Measurements from ENCODE around the gene LSG1.
"Not testable (repeated sequence)": the region's sequence is repeated elsewhere in the genome, so short reads cannot be mapped to it uniquely, and the experiment has no call there.

The LSG1 gene

DNA sequence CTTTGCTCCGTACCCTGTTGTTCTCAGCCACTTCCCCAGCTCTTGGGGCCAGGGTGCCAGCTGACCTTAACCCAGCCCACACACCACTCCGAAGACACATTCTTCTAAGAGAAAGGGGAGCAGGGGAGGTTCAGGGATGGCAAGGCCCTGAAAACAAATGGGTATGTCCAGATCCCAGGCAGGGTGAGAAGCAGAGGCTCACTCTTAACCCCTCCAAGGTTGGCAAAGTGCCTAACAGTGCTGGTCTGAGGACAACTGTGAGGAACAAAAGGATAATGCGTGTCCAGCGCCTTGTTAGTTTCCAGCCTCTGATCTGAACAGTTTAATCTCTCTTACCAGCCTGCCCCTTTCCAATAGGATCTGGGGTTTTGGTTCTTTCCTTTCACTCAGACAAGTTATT is 40.3 kb downstream of the LSG1 start:
- no peaks in the 10 kb centered on the region for H3K4me1 ChIP-seq (ENCODE audit: control insufficient read depth, insufficient read depth, low read length, poor library complexity, severe bottlenecking)
- H3K9me3 ChIP-seq (ENCODE audit: control insufficient read depth, low read length): peaks cover 22% of the 10 kb centered on the region
- 85 to 100% methylated on average over 2 of the region's 4 CpGs for WGBS, 2 experiments (ENCODE audit: insufficient coverage in 2 of 2)
- no peak overlapping the region for H3K27ac ChIP-seq (ENCODE audit: low read depth, low read length, severe bottlenecking)
- H3K36me3 ChIP-seq (ENCODE audit: control insufficient read depth, insufficient read depth, low read length): peaks cover 39% of the 10 kb centered on the region
- H3K4me3 ChIP-seq (ENCODE audit: extremely low read depth, insufficient read depth, low read length, poor library complexity, severe bottlenecking): no peak overlapping the region

DNA sequence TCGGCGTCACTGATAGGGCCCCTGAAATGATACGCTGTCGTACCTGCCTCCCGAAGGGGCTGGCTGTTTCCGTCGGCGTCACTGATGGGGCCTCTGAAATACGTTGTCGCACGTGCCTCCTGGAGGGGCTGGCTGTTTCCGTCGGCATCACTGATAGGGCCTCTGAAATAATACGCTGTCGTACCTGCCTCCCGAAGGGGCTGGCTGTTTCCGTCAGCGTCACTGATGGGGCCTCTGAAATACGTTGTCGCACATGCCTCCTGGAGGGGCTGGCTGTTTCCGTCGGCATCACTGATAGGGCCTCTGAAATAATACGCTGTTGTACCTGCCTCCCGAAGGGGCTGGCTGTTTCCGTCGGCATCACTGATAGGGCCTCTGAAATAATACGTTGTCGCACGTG is 41.3 kb downstream of the LSG1 start:
- H3K27ac ChIP-seq (ENCODE audit: low read depth, low read length, severe bottlenecking); H3K4me3 ChIP-seq (ENCODE audit: extremely low read depth, insufficient read depth, low read length, poor library complexity, severe bottlenecking); H3K4me1 ChIP-seq (ENCODE audit: control insufficient read depth, insufficient read depth, low read length, poor library complexity, severe bottlenecking): not testable (repeated sequence)
- 92 to 94% methylated on average over 24 to 26 of the region's 29 CpGs for WGBS, 2 experiments (ENCODE audit: insufficient coverage in 2 of 2)
- Histone ChIP-seq H3K9me3 (ENCODE audit: control insufficient read depth, low read length) (peaks cover 22% of the 10 kb centered on the region), H3K36me3 (ENCODE audit: control insufficient read depth, insufficient read depth, low read length) (peaks cover 46% of the 10 kb centered on the region)

GRCh38 chr3:194624956-194625355 is 47.0 kb downstream of the LSG1 start:
- Histone ChIP-seq H3K4me1 (ENCODE audit: control insufficient read depth, insufficient read depth, low read length, poor library complexity, severe bottlenecking) (peaks cover 4% of the 10 kb centered on the region), H3K27ac (ENCODE audit: low read depth, low read length, severe bottlenecking) (no peak overlapping the region), H3K36me3 (ENCODE audit: control insufficient read depth, insufficient read depth, low read length) (peaks cover 53% of the 10 kb centered on the region), H3K9me3 (ENCODE audit: control insufficient read depth, low read length) (peaks cover 6% of the 10 kb centered on the region), H3K4me3 (ENCODE audit: extremely low read depth, insufficient read depth, low read length, poor library complexity, severe bottlenecking) (no peak overlapping the region)
- 86 to 96% methylated on average over 3 to 6 of the region's 6 CpGs for WGBS, 2 experiments (ENCODE audit: insufficient coverage in 2 of 2)

DNA sequence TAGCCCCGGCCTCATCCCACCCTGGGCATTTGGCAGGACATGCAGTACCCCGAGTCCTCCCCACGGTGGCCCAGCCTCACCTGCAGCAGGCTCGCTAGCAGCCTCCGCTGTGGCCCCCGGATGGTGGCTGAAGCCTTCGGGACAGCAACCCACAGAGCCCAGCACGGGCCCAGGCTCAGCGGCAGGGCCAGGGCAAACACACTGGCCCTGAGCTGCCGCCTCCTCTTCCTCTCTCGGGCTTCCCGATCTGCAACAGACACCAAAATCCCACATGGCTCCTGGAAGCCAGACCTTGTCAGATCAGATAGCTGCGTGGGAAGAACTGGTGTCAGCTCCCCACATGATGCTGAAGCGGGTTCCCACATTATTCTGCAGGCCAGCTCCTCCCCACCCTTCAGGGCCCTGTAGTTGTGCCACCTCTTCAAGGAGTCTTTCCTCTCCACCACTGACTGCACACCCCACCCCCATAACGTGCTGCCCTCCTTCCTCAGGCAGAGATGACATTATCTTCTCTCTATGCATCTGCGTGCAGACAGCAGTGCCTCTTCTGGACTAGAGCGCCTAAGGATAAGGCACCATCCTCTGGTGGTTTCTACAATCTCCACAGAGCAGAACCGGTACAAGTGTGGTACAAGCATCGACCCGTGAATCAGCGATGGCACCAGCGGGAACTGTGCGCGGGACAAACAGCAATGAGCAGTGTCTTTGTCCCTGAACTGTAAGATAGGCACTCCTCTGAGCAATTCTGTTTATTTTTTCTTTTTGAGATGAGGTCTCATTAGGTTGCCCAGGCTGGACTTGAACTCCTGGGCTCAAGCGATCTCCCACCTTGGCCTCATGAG is 48.3 kb downstream of the LSG1 start:
- H3K27ac ChIP-seq (ENCODE audit: low read depth, low read length, severe bottlenecking): no peak overlapping the region
- no peak overlapping the region for H3K4me3 ChIP-seq (ENCODE audit: extremely low read depth, insufficient read depth, low read length, poor library complexity, severe bottlenecking)
- peaks cover 4% of the 10 kb centered on the region for H3K4me1 ChIP-seq (ENCODE audit: control insufficient read depth, insufficient read depth, low read length, poor library complexity, severe bottlenecking)
- H3K36me3 ChIP-seq (ENCODE audit: control insufficient read depth, insufficient read depth, low read length): peaks cover 45% of the 10 kb centered on the region
- WGBS, 2 experiments (ENCODE audit: insufficient coverage in 2 of 2): 91 to 94% methylated on average over 20 to 22 of the region's 25 CpGs
- H3K9me3 ChIP-seq (ENCODE audit: control insufficient read depth, low read length): no peaks in the 10 kb centered on the region

DNA sequence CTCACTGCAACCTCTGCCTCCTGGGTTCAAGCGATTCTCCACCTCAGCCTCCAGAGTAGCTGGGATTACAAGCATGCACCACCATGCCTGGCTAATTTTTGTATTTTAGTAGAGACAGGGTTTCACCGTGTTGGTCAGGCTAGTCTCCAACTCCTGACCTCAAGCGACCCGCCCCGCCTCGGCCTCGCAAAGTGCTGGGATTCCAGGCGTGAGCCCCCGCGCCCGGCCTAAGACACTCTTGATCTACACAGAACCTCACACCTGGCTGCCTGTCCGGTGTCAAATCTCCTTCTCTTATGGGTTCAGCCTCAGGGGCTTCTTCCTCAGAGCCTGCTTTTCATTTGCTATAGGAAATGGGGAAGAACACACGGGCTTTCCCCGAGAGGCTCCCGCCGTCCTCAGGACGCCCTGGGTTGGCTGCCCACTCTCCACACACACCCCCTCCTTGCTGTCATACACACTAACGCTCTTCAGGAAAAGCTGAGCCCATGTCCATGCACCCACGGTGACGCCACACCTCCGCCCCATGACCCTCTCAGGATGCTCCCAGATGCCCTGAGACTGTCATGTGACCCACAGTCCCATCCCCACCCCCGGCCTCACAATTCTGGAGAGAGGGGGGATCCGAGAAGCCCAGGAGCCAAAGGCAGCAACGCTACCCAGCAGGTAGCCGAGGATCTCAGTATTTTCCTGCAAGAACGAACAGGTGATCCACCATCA is 49.2 kb downstream of the LSG1 start:
- Histone ChIP-seq H3K36me3 (ENCODE audit: control insufficient read depth, insufficient read depth, low read length) (peaks cover 40% of the 10 kb centered on the region), H3K4me3 (ENCODE audit: extremely low read depth, insufficient read depth, low read length, poor library complexity, severe bottlenecking) (no peak overlapping the region)
- WGBS, 2 experiments (ENCODE audit: insufficient coverage in 2 of 2): 96% methylated on average over 18 to 19 of the region's 26 CpGs

GRCh38 chr3:194621947-194622346 is 50.0 kb downstream of the LSG1 start:
- H3K9me3 ChIP-seq (ENCODE audit: control insufficient read depth, low read length): no peaks in the 10 kb centered on the region

More for the DNA sequence above, 49.2 kb downstream of the LSG1 start:
- Histone ChIP-seq H3K27ac (ENCODE audit: low read depth, low read length, severe bottlenecking) (no peak overlapping the region), H3K4me1 (ENCODE audit: control insufficient read depth, insufficient read depth, low read length, poor library complexity, severe bottlenecking) (peaks cover 4% of the 10 kb centered on the region), H3K9me3 (ENCODE audit: control insufficient read depth, low read length) (no peaks in the 10 kb centered on the region)

DNA sequence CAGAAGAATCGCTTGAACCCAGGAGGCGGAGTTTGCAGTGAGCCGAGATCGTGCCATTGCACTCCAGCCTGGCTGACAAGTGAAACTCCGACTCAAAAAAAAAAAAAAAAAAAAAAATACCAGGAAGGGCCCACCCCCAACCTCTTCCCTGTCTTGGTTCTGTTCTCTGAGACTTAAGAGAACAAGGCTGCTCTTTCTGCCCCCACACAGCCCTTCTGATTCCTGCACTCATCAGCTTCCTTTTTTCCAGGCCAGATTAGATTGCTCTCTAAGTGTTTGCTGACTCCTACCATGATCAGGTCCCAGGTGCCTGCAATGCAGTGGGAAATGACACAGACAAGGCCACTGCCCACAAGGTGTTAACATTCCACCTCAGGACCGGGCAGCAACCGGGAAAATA is 51.8 kb downstream of the LSG1 start:
- H3K27ac ChIP-seq (ENCODE audit: low read depth, low read length, severe bottlenecking): no peak overlapping the region
- 89 to 94% methylated on average over 3 of the region's 7 CpGs for WGBS, 2 experiments (ENCODE audit: insufficient coverage in 2 of 2)
- peaks cover 4% of the 10 kb centered on the region for H3K4me1 ChIP-seq (ENCODE audit: control insufficient read depth, insufficient read depth, low read length, poor library complexity, severe bottlenecking)
- no peak overlapping the region for H3K4me3 ChIP-seq (ENCODE audit: extremely low read depth, insufficient read depth, low read length, poor library complexity, severe bottlenecking)
- H3K9me3 ChIP-seq (ENCODE audit: control insufficient read depth, low read length): no peaks in the 10 kb centered on the region
- H3K36me3 ChIP-seq (ENCODE audit: control insufficient read depth, insufficient read depth, low read length): peaks cover 32% of the 10 kb centered on the region

More at GRCh38 chr3:194621947-194622346, 50.0 kb downstream of the LSG1 start:
- Histone ChIP-seq H3K36me3 (ENCODE audit: control insufficient read depth, insufficient read depth, low read length) (peaks cover 42% of the 10 kb centered on the region), H3K4me3 (ENCODE audit: extremely low read depth, insufficient read depth, low read length, poor library complexity, severe bottlenecking) (no peak overlapping the region), H3K4me1 (ENCODE audit: control insufficient read depth, insufficient read depth, low read length, poor library complexity, severe bottlenecking) (peaks cover 4% of the 10 kb centered on the region), H3K27ac (ENCODE audit: low read depth, low read length, severe bottlenecking) (no peak overlapping the region)
- 88 to 95% methylated on average over 14 of the region's 14 CpGs for WGBS, 2 experiments (ENCODE audit: insufficient coverage in 2 of 2)

DNA sequence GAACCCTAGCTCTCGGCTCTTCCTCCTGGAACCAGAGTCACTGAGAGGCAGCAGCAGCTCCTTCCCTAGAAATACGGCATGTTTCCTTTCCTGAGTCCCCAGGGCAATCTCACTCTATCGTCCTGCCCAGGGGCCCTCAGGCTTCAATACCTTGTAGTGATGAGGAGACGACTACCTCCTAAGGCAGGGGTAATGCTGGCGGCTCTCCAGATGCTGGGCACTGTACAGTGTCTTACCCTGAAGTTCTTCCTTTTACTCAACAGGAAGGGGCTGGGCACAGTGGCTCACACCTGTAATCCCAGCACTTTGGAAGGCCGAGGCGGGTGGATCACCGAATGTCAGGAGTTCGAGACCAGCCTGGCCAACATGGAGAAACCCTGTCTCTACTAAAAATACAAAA is 52.2 kb downstream of the LSG1 start:
- Histone ChIP-seq H3K4me3 (ENCODE audit: extremely low read depth, insufficient read depth, low read length, poor library complexity, severe bottlenecking) (no peak overlapping the region), H3K9me3 (ENCODE audit: control insufficient read depth, low read length) (no peaks in the 10 kb centered on the region), H3K4me1 (ENCODE audit: control insufficient read depth, insufficient read depth, low read length, poor library complexity, severe bottlenecking) (peaks cover 4% of the 10 kb centered on the region), H3K36me3 (ENCODE audit: control insufficient read depth, insufficient read depth, low read length) (peaks cover 32% of the 10 kb centered on the region), H3K27ac (ENCODE audit: low read depth, low read length, severe bottlenecking) (no peak overlapping the region)
- 89 to 100% methylated on average over 5 of the region's 9 CpGs for WGBS, 2 experiments (ENCODE audit: insufficient coverage in 2 of 2)

DNA sequence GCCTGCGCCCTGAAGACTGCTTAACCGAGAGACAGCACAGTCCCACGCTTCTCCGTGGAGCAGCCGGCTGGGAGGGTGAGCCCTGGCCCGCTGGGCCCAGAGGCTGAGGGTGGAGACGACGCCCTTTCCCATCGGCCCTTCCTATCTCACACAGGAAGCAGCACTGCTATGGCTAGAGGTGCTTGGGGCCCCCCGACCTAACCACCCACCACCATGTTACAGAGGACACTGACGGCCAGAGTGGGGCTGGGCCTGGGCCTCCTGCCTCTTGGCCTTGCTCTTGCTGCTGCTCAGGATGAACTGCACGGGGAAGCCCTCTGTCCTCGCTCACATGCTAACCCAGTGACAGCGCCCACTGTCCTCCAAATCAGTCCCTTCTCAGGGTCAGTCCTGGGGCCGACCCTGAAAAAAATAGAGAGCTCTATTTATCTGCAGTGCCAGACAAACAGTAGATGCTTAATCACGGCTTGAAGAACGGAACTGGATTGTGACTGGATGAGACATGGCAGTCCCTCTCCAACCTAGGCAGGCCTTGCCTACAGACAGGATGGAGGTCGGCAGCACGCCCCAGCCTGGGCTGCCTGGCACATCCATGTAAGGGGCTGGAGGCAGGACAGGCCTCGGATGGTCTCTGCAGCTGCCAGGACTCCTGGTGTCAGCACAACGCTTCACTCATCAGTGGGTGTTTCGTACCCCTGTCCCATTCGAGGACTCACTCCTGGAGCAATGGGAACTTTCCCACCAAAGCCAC is 53.0 kb downstream of the LSG1 start:
- peaks cover 39% of the 10 kb centered on the region for H3K36me3 ChIP-seq (ENCODE audit: control insufficient read depth, insufficient read depth, low read length)
- 86 to 92% methylated on average over 17 to 18 of the region's 23 CpGs for WGBS, 2 experiments (ENCODE audit: insufficient coverage in 2 of 2)
- peaks cover 4% of the 10 kb centered on the region for H3K4me1 ChIP-seq (ENCODE audit: control insufficient read depth, insufficient read depth, low read length, poor library complexity, severe bottlenecking)
- H3K4me3 ChIP-seq (ENCODE audit: extremely low read depth, insufficient read depth, low read length, poor library complexity, severe bottlenecking): no peak overlapping the region
- H3K9me3 ChIP-seq (ENCODE audit: control insufficient read depth, low read length): no peaks in the 10 kb centered on the region
- H3K27ac ChIP-seq (ENCODE audit: low read depth, low read length, severe bottlenecking): no peak overlapping the region

DNA sequence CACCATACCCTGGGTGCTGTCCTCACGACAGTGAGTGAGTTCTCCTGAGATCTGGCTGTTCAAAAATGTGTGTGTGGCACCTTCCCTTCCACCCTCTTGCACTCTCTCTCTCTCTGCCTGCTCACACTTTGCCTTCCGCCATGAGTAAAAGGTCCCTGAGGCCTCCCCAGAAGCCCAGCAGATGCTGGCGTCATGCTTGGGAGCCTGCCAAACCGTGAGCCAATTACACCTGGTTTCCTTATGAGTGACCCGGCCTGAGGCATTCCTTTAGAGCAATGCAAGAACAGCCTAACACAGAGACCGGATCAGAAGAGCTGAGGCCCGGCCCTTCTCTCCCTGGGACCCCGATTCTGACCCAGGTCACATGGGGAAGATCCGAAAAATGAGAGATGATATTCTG is 54.2 kb downstream of the LSG1 start:
- WGBS, 2 experiments (ENCODE audit: insufficient coverage in 2 of 2): 95 to 100% methylated on average over 4 to 7 of the region's 9 CpGs
- H3K4me3 ChIP-seq (ENCODE audit: extremely low read depth, insufficient read depth, low read length, poor library complexity, severe bottlenecking): no peak overlapping the region
- no peak overlapping the region for H3K27ac ChIP-seq (ENCODE audit: low read depth, low read length, severe bottlenecking)
- H3K4me1 ChIP-seq (ENCODE audit: control insufficient read depth, insufficient read depth, low read length, poor library complexity, severe bottlenecking): peaks cover 4% of the 10 kb centered on the region
- H3K36me3 ChIP-seq (ENCODE audit: control insufficient read depth, insufficient read depth, low read length): peaks cover 37% of the 10 kb centered on the region
- no peaks in the 10 kb centered on the region for H3K9me3 ChIP-seq (ENCODE audit: control insufficient read depth, low read length)

Measured in mesodermal cell (in vitro differentiated cells).